SU-DHL-6 (cell line): Measurements from ENCODE around the gene JADE2.

ENCODE experiments used
- H2AFZ ChIP-seq: fragments of 200-600 bp; sonication (generic); 2 replicates; pipeline ENCODE4 v1.6.1; 2014; ENCODE audit warnings: low read depth, mild to moderate bottlenecking, moderate library complexity, mixed read lengths, antibody characterized with exemption, low read length; ENCODE audit not compliant: severe bottlenecking
- H3F3A ChIP-seq: fragments of 200-600 bp; shearing (Covaris generic); 2 replicates; pipeline ENCODE4 v1.6.0; 2016; ENCODE audit warnings: antibody characterized with exemption, mild to moderate bottlenecking; ENCODE audit not compliant: insufficient read depth
- H3K27ac ChIP-seq: fragments of 200-600 bp; sonication (generic); 2 replicates; pipeline ENCODE4 v1.5.1; 2016; ENCODE audit warnings: low read depth, mild to moderate bottlenecking, low read length, moderate library complexity, mixed read lengths
- H3K27me3 ChIP-seq: fragments of 200-600 bp; sonication (generic), shearing (Covaris generic); 2 replicates; pipeline ENCODE4 v1.6.0; 2014; ENCODE audit warnings: mild to moderate bottlenecking, low read length
- H3K36me3 ChIP-seq: fragments of 200-600 bp; sonication (generic); 2 replicates; pipeline ENCODE4 v1.6.1; 2014; ENCODE audit warnings: mild to moderate bottlenecking, low read length, mixed read lengths
- H3K4me2 ChIP-seq: fragments of 300-600, 200-600 bp; shearing (Covaris generic), sonication (generic); 2 replicates; pipeline ENCODE4 v1.6.0; 2014; ENCODE audit warnings: low read length, low read depth, mild to moderate bottlenecking; ENCODE audit not compliant: poor library complexity, severe bottlenecking
- H3K4me3 ChIP-seq: fragments of 200-600 bp; sonication (generic); 2 replicates; pipeline ENCODE4 v1.5.1; 2014; ENCODE audit warnings: antibody characterized with exemption, low read length, mild to moderate bottlenecking, mixed read lengths; ENCODE audit not compliant: insufficient read depth, poor library complexity, severe bottlenecking
- H3K79me2 ChIP-seq: fragments of 200-600 bp; sonication (generic); 2 replicates; pipeline ENCODE4 v1.6.1; 2014; ENCODE audit warnings: mild to moderate bottlenecking, low read length, moderate library complexity; ENCODE audit not compliant: insufficient read depth
- H3K9ac ChIP-seq: fragments of 200-600 bp; sonication (generic); 2 replicates; pipeline ENCODE4 v1.7.0; 2014; ENCODE audit warnings: mild to moderate bottlenecking, low read length
- H3K9me2 ChIP-seq: fragments of 200-600 bp; sonication (generic); replicated peaks from 2 replicates; pipeline ENCODE4 v1.6.1; 2014; ENCODE audit warnings: low read length; ENCODE audit not compliant: insufficient read depth
- H3K9me3 ChIP-seq: fragments of 200-600 bp; sonication (generic); 2 replicates; pipeline ENCODE4 v1.6.1; 2014; ENCODE audit warnings: low read length, mixed read lengths; ENCODE audit not compliant: insufficient read depth
- H4K20me1 ChIP-seq: fragments of 200-600 bp; sonication (generic); 2 replicates; pipeline ENCODE4 v1.6.1; 2014; ENCODE audit warnings: low read depth, mild to moderate bottlenecking, antibody characterized with exemption, low read length, moderate library complexity, mixed read lengths
- EZH2phosphoT487 ChIP-seq: fragments of 200-600 bp; sonication (generic), shearing (Covaris generic); conservative IDR thresholded peaks from 2 replicates; pipeline ENCODE4 v1.6.1; 2018; ENCODE audit warnings: mild to moderate bottlenecking, antibody characterized with exemption, low read length, moderate library complexity, mixed read lengths
- TF ChIP-seq, protein P1 (sequence below): fragments of 200-600 bp; sonication (generic); IDR thresholded peaks from one replicate; pipeline ENCODE4 v1.5.1; 2017; ENCODE audit warnings: antibody characterized with exemption, mild to moderate bottlenecking, low read length, moderate library complexity; ENCODE audit not compliant: insufficient read depth, poor library complexity, severe bottlenecking

The JADE2 gene

DNA sequence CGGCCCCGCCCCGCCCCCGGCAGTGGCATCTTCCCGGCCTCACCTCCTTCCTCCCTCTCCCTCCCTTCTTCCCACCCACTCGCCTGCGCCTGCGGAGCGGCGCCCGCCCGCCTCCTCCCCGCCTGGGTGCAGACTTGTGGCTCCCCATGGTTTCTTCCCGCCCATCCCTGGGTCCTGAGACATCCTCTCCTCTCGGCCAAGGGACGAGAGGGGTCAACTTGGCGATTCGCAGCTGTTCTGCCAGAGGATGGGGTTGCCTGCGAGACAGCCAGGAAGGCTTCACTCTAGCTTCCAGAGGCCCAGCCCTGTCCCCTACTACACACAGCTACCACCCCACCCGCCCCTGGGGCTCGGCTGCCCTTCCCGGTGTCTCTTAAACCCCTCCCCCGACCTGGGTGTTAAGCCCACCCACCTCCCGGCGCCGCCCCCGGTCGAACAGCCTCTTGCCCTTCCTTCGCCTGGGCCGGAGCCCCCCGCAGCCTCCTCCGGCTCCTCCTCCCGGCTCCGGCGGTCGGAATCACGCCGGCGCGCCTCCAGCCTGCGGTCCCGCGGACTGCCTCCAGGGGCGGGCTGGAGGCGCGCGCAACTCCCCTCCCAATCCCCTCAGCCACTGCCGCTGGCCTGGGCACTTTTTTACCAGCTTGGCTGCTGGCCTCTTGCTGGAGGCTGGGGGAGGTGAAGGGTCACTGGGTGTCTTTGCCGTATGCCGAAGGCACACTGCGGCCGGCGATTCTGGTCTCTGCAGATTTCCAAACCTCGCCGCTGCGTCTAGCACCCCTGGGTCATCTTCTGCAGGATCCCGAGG is 1.9 kb downstream of the JADE2 start:
- H3K36me3 ChIP-seq: no peaks in the 10 kb centered on the region
- H3K79me2 ChIP-seq: peaks cover 53% of the 10 kb centered on the region
- peaks cover 24% of the 10 kb centered on the region for H3F3A ChIP-seq
- no peaks in the 10 kb centered on the region for H3K27me3 ChIP-seq
- H3K4me3 ChIP-seq: peak overlapping the region; percentile 86
- peak overlapping the region; percentile 84 for H3K27ac ChIP-seq
- no peaks in the 10 kb centered on the region for H4K20me1 ChIP-seq
- no peaks in the 10 kb centered on the region for H3K9me2 ChIP-seq
- peak overlapping the region; percentile 88 for H3K4me2 ChIP-seq
- peak overlapping the region; percentile 95 for H3K9ac ChIP-seq
- no peaks in the 10 kb centered on the region for H3K9me3 ChIP-seq
- no peak for TF ChIP-seq EZH2phosphoT487
- TF ChIP-seq, protein P1, sequence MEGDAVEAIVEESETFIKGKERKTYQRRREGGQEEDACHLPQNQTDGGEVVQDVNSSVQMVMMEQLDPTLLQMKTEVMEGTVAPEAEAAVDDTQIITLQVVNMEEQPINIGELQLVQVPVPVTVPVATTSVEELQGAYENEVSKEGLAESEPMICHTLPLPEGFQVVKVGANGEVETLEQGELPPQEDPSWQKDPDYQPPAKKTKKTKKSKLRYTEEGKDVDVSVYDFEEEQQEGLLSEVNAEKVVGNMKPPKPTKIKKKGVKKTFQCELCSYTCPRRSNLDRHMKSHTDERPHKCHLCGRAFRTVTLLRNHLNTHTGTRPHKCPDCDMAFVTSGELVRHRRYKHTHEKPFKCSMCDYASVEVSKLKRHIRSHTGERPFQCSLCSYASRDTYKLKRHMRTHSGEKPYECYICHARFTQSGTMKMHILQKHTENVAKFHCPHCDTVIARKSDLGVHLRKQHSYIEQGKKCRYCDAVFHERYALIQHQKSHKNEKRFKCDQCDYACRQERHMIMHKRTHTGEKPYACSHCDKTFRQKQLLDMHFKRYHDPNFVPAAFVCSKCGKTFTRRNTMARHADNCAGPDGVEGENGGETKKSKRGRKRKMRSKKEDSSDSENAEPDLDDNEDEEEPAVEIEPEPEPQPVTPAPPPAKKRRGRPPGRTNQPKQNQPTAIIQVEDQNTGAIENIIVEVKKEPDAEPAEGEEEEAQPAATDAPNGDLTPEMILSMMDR: peak; percentile 60
- peak overlapping the region; percentile 64 for H2AFZ ChIP-seq

DNA sequence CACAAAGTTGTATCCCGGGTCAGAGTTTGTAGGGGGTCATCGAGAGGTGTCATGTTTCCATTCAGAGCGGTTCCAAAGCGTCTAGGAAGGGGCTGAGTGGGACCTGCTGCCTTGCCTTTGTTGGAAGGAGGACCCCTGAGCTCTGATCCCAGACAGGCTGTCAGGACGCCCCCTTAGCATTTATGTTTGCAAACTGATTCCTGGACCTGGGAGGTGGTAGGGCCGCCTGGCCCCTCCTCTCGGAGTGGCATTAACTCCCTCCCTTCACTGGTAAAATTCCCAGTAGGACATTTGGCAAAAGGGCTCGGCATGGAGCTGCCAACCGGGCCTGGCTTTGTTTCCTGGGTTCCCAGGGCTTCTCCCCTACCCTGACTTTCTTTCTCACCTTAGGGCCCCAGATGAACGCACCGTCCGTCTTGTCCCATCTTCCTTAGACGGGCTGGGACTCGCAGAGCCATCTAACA is 2.5 kb downstream of the JADE2 start:
- H3K9me2 ChIP-seq: no peaks in the 10 kb centered on the region
- H3K4me3 ChIP-seq: peak overlapping the region; percentile 86
- H3K79me2 ChIP-seq: peaks cover 59% of the 10 kb centered on the region
- peaks cover 24% of the 10 kb centered on the region for H3F3A ChIP-seq
- no peaks in the 10 kb centered on the region for H3K36me3 ChIP-seq
- H3K4me2 ChIP-seq: peak overlapping the region; percentile 88
- TF ChIP-seq, protein P1: no peak
- no peak for TF ChIP-seq EZH2phosphoT487
- H3K27me3 ChIP-seq: no peaks in the 10 kb centered on the region
- no peak overlapping the region for H2AFZ ChIP-seq
- H3K9me3 ChIP-seq: no peaks in the 10 kb centered on the region
- H3K27ac ChIP-seq: no peak overlapping the region
- peak overlapping the region; percentile 95; the same call in 1 of the 2 replicates for H3K9ac ChIP-seq
- H4K20me1 ChIP-seq: no peaks in the 10 kb centered on the region

DNA sequence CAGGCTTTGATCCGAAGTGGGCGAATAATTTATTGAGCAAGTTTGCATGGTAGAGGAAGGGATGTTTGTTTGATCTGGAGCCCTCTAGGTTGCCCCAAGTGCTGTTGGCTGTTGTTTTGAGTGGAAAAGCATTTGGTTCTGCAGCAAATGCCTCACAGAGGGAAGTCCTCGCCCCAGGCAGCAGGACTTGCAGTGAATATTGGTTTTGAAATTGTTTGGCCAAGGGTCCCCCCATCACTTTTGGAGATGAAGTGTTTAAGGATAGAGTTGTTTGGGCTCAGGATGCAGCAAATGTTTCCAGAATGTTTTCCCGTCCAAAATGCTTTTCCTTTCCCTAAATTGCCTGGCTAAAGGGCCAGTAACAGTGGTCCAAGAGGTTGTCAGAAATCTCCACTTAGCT is 3.1 kb downstream of the JADE2 start:
- no peaks in the 10 kb centered on the region for H3K27me3 ChIP-seq
- TF ChIP-seq, protein P1: no peak
- no peak for TF ChIP-seq EZH2phosphoT487
- H4K20me1 ChIP-seq: no peaks in the 10 kb centered on the region
- no peaks in the 10 kb centered on the region for H3K9me3 ChIP-seq
- no peak overlapping the region for H3K27ac ChIP-seq
- H3K9me2 ChIP-seq: no peaks in the 10 kb centered on the region
- no peak overlapping the region for H3K4me2 ChIP-seq
- peaks cover 20% of the 10 kb centered on the region for H3F3A ChIP-seq
- H3K4me3 ChIP-seq: no peak overlapping the region
- H2AFZ ChIP-seq: no peak overlapping the region
- peaks cover 65% of the 10 kb centered on the region for H3K79me2 ChIP-seq
- H3K9ac ChIP-seq: no peak overlapping the region
- no peaks in the 10 kb centered on the region for H3K36me3 ChIP-seq
